Measurements from ENCODE around the gene CYP1B1.
A peak's percentile ranks its signal among the peaks of the same experiment; 100 is the strongest.
"Not testable (repeated sequence)": the region's sequence is repeated elsewhere in the genome, so short reads cannot be mapped to it uniquely, and the experiment has no call there.

The CYP1B1 gene

GRCh38 chr2:38075507-38076151 is at the start of gene CYP1B1:
Gene CYP1B1 (minus strand): TSS chr2:38076151. CDS start chr2:38075388, 763 bp downstream.
- DNase-seq (ENCODE audit: low spot score) = no peak

GRCh38 chr2:38125007-38125406 is 49.1 kb upstream of the CYP1B1 start:
- DNase-seq (ENCODE audit: low spot score) = no peak

GRCh38 chr2:38123911-38124310 is 48.0 kb upstream of the CYP1B1 start:
- no peak for DNase-seq (ENCODE audit: low spot score)

- DNase-seq (ENCODE audit: low spot score) = no peak
Observed at GRCh38 chr2:38122344-38122743, 46.4 kb upstream of the CYP1B1 start.

- no peak for DNase-seq (ENCODE audit: low spot score)
Observed at GRCh38 chr2:38121481-38121880, 45.5 kb upstream of the CYP1B1 start.

- DNase-seq (ENCODE audit: low spot score) = no peak
Observed at GRCh38 chr2:38120829-38121228, 44.9 kb upstream of the CYP1B1 start.

- no peak for DNase-seq (ENCODE audit: low spot score)
Observed at GRCh38 chr2:38120264-38120592, 44.3 kb upstream of the CYP1B1 start.

GRCh38 chr2:38116762-38117161 is 40.8 kb upstream of the CYP1B1 start:
- DNase-seq (ENCODE audit: low spot score) = no peak

GRCh38 chr2:38115216-38116032 is 39.5 kb upstream of the CYP1B1 start:
- peak; percentile 28 for DNase-seq (ENCODE audit: low spot score)

- no peak for DNase-seq (ENCODE audit: low spot score)
Observed at GRCh38 chr2:38113981-38114708, 38.2 kb upstream of the CYP1B1 start.

- DNase-seq (ENCODE audit: low spot score) = no peak
Observed at GRCh38 chr2:38113051-38113450, 37.1 kb upstream of the CYP1B1 start.

- DNase-seq (ENCODE audit: low spot score) = not testable (repeated sequence)
Observed at GRCh38 chr2:38111350-38111749, 35.4 kb upstream of the CYP1B1 start.

- no peak for DNase-seq (ENCODE audit: low spot score)
Observed at GRCh38 chr2:38109732-38110181, 33.8 kb upstream of the CYP1B1 start.

GRCh38 chr2:38108907-38109731 is 33.2 kb upstream of the CYP1B1 start:
- DNase-seq (ENCODE audit: low spot score) = no peak

GRCh38 chr2:38107738-38108410 is 31.9 kb upstream of the CYP1B1 start:
- DNase-seq (ENCODE audit: low spot score) = no peak

- no peak for DNase-seq (ENCODE audit: low spot score)
Observed at GRCh38 chr2:38106405-38107094, 30.6 kb upstream of the CYP1B1 start.

GRCh38 chr2:38105922-38106321 is 30.0 kb upstream of the CYP1B1 start:
- no peak for DNase-seq (ENCODE audit: low spot score)

GRCh38 chr2:38104598-38104997 is 28.6 kb upstream of the CYP1B1 start:
- no peak for DNase-seq (ENCODE audit: low spot score)

GRCh38 chr2:38100328-38100727 is 24.4 kb upstream of the CYP1B1 start:
- no peak for DNase-seq (ENCODE audit: low spot score)

- no peak for DNase-seq (ENCODE audit: low spot score)
Observed at GRCh38 chr2:38099099-38100028, 23.4 kb upstream of the CYP1B1 start.
